Measurements from ENCODE around the gene FFAR3. TPM values are rescaled to one million over a fixed set of nuclear protein-coding genes. Genes with fewer than 3 reads are reported as not detected.

FFAR3 gene
- total and polyA plus RNA-seq, 7 donors, result 0.67 to 1.9 (median 1.4) TPM; not detected in 2

DNA sequence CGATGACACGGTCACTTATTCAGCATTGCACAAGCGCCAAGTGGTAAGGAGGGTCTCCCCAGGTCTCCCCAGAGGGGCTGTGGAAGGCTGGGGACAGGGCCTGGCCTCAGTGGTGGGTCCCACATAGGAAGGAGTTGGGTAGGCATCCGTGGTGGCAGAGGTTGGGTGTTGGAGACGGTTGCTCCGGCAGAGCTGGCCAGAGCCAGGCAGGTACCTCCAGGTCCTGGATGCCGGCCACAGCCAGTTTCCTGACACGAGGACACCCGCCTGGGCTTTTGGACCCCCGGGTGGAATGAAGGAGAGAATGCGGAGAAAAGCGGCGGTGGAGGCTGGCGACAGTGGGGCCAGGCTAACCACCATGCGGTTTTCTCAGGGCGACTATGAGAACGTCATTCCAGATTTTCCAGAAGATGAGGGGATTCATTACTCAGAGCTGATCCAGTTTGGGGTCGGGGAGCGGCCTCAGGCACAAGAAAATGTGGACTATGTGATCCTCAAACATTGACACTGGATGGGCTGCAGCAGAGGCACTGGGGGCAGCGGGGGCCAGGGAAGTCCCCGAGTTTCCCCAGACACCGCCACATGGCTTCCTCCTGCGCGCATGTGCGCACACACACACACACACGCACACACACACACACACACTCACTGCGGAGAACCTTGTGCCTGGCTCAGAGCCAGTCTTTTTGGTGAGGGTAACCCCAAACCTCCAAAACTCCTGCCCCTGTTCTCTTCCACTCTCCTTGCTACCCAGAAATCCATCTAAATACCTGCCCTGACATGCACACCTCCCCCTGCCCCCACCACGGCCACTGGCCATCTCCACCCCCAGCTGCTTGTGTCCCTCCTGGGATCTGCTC lies 11.8 kb upstream of the FFAR3 start:
- WGBS, 2 donors, result 59 to 62% methylated on average over 28 of the region's 28 CpGs
- Histone ChIP-seq H3K27me3 (peaks cover 0 to 7% (median 0%) of the 10 kb centered on the region in 3 donors), H3K4me3 (no peak overlapping the region), H3K4me1 (no peaks in the 10 kb centered on the region), H3K27ac (no peak overlapping the region), H3K36me3 (no peaks in the 10 kb centered on the region), H3K9me3 (no peaks in the 10 kb centered on the region)
- DNase-seq, result peak; percentile 53
- no peak for TF ChIP-seq EP300 (IDR thresholded peaks at IDR 0.05)
- no peak for TF ChIP-seq POLR2AphosphoS5 (IDR thresholded peaks at IDR 0.05)
- no peak for TF ChIP-seq POLR2A (IDR thresholded peaks at IDR 0.05)
- TF ChIP-seq CTCF (IDR thresholded peaks at IDR 0.05), result no peak
- intact Hi-C loops (cut with DNase I), result no loop called here

- H3K4me3 ChIP-seq, result no peak within 1 kb of the TSS
- no peaks in the 10 kb centered on the region for H3K9me3 ChIP-seq
- TF ChIP-seq EP300 (IDR thresholded peaks at IDR 0.05), result no peak
- no peak for TF ChIP-seq POLR2AphosphoS5 (IDR thresholded peaks at IDR 0.05)
- no peak for TF ChIP-seq CTCF (IDR thresholded peaks at IDR 0.05)
- no peak for TF ChIP-seq POLR2A (IDR thresholded peaks at IDR 0.05)
- no peaks in the 10 kb centered on the region for H3K36me3 ChIP-seq
- H3K27me3 ChIP-seq, result peaks cover 0 to 7% (median 0%) of the 10 kb centered on the region in 3 donors
- DNase-seq, result peak; percentile 55
- H3K4me1 ChIP-seq, result no peaks in the 10 kb centered on the region
- no peak within 1 kb of the TSS for H3K27ac ChIP-seq
- intact Hi-C loops (cut with DNase I), result no loop called here
- WGBS, 2 donors, result 47 to 70% methylated on average over 18 of the region's 18 CpGs
Measured at GRCh38 chr19:35347171-35347929, 10.9 kb upstream of the FFAR3 start, which contains the start of gene FFAR1. Gene FFAR1, plus strand, starts transcription at chr19:35347902. Its CDS starts 3,650 bp downstream, at chr19:35351552.

DNA sequence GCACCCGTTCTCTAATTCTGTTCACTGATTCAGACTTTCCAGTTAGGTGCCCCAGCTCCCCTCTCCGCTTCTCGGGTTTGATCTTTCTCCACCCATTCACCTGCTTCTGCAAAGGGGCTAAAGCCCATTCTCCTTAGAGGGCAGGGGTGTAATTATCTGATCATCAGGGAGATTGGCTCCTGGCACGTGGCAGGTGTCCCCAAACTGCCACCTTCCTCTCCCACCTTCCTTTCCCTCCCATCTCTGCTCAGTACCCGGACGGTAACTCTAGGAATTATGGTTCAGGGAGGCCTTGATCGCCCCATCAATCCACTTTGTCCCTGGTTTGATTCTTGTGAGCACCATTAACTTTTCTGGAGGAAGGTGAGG lies 10.3 kb upstream of the FFAR3 start:
- H3K4me3 ChIP-seq, result no peak overlapping the region
- intact Hi-C loops (cut with DNase I), result no loop called here
- no peaks in the 10 kb centered on the region for H3K4me1 ChIP-seq
- peaks cover 0 to 7% (median 0%) of the 10 kb centered on the region in 3 donors for H3K27me3 ChIP-seq
- no peak for TF ChIP-seq CTCF (IDR thresholded peaks at IDR 0.05)
- TF ChIP-seq EP300 (IDR thresholded peaks at IDR 0.05), result no peak
- TF ChIP-seq POLR2AphosphoS5 (IDR thresholded peaks at IDR 0.05), result no peak
- no peak for TF ChIP-seq POLR2A (IDR thresholded peaks at IDR 0.05)
- H3K27ac ChIP-seq, result no peak overlapping the region
- WGBS, 2 donors, result 69 to 71% methylated on average over 7 of the region's 7 CpGs
- no peak for DNase-seq
- no peaks in the 10 kb centered on the region for H3K9me3 ChIP-seq
- no peaks in the 10 kb centered on the region for H3K36me3 ChIP-seq

- Histone ChIP-seq H3K9me3 (no peaks in the 10 kb centered on the region), H3K4me1 (no peaks in the 10 kb centered on the region), H3K27me3 (peaks cover 0 to 7% (median 0%) of the 10 kb centered on the region in 3 donors), H3K36me3 (no peaks in the 10 kb centered on the region), H3K27ac (no peak overlapping the region), H3K4me3 (no peak overlapping the region)
- no peak for TF ChIP-seq POLR2AphosphoS5 (IDR thresholded peaks at IDR 0.05)
- no peak for TF ChIP-seq EP300 (IDR thresholded peaks at IDR 0.05)
- TF ChIP-seq CTCF (IDR thresholded peaks at IDR 0.05), result no peak
- TF ChIP-seq POLR2A (IDR thresholded peaks at IDR 0.05), result no peak
- intact Hi-C loops (cut with DNase I), result no loop called here
- WGBS, 2 donors, result 71 to 83% methylated on average over 18 of the region's 18 CpGs
- peak; percentile 46 for DNase-seq
Measured at GRCh38 chr19:35348911-35349611, 9.2 kb upstream of the FFAR3 start.

Data from sigmoid colon (tissue), 7 donors.